Measurements from ENCODE around the gene EFHC1. TPM values are rescaled to one million over a fixed set of nuclear protein-coding genes. Genes with fewer than 3 reads are reported as not detected.

Gene EFHC1
- total RNA-seq, 1 experiment from 2014 or later: 24.6 TPM

DNA sequence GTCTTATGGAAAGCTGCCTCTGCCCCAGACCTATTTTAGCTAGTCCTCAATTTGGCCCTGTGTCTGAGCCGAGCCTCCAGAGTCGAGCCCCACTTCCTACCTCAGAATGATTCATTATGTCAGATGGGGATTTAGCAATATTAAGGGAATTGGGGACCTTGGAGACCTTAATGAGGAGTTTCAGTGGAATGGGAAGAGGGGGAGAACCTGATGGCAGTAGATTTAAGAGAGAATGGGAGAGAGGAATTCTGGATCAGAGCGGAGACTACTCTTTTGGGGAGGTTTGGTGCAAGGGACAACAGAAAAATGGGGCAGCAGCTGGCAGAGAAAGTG, 63.5 kb downstream of the EFHC1 start:
- Histone ChIP-seq H3K36me3 (ENCODE audit: control insufficient read depth, insufficient read depth, low read length) (no peaks in the 10 kb centered on the region), H3K27me3 (ENCODE audit: control insufficient read depth, insufficient read depth, low read length) (no peaks in the 10 kb centered on the region), H3K27ac (ENCODE audit: low read length) (no peak overlapping the region), H3K9me3 (ENCODE audit: control insufficient read depth, insufficient read depth, low read depth, low read length) (no peaks in the 10 kb centered on the region), H3K4me1 (ENCODE audit: control insufficient read depth, insufficient read depth, low read length) (no peaks in the 10 kb centered on the region), H3K4me3 (ENCODE audit: low read depth in 2 of 2, low read length in 2 of 2) (no peak overlapping the region)
- TF ChIP-seq, protein P1, sequence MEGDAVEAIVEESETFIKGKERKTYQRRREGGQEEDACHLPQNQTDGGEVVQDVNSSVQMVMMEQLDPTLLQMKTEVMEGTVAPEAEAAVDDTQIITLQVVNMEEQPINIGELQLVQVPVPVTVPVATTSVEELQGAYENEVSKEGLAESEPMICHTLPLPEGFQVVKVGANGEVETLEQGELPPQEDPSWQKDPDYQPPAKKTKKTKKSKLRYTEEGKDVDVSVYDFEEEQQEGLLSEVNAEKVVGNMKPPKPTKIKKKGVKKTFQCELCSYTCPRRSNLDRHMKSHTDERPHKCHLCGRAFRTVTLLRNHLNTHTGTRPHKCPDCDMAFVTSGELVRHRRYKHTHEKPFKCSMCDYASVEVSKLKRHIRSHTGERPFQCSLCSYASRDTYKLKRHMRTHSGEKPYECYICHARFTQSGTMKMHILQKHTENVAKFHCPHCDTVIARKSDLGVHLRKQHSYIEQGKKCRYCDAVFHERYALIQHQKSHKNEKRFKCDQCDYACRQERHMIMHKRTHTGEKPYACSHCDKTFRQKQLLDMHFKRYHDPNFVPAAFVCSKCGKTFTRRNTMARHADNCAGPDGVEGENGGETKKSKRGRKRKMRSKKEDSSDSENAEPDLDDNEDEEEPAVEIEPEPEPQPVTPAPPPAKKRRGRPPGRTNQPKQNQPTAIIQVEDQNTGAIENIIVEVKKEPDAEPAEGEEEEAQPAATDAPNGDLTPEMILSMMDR (IDR thresholded peaks at IDR 0.05): no peak
- TF ChIP-seq TCF7L2 (IDR thresholded peaks at IDR 0.05; ENCODE audit: low read depth, low read length) (no peak), POLR2AphosphoS5 (IDR thresholded peaks at IDR 0.05; ENCODE audit: low read depth, low read length) (no peak), SIN3A (IDR thresholded peaks at IDR 0.05; ENCODE audit: borderline replicate concordance, insufficient read depth, low read depth, low read length) (no peak)
- TF ChIP-seq, protein P2, sequence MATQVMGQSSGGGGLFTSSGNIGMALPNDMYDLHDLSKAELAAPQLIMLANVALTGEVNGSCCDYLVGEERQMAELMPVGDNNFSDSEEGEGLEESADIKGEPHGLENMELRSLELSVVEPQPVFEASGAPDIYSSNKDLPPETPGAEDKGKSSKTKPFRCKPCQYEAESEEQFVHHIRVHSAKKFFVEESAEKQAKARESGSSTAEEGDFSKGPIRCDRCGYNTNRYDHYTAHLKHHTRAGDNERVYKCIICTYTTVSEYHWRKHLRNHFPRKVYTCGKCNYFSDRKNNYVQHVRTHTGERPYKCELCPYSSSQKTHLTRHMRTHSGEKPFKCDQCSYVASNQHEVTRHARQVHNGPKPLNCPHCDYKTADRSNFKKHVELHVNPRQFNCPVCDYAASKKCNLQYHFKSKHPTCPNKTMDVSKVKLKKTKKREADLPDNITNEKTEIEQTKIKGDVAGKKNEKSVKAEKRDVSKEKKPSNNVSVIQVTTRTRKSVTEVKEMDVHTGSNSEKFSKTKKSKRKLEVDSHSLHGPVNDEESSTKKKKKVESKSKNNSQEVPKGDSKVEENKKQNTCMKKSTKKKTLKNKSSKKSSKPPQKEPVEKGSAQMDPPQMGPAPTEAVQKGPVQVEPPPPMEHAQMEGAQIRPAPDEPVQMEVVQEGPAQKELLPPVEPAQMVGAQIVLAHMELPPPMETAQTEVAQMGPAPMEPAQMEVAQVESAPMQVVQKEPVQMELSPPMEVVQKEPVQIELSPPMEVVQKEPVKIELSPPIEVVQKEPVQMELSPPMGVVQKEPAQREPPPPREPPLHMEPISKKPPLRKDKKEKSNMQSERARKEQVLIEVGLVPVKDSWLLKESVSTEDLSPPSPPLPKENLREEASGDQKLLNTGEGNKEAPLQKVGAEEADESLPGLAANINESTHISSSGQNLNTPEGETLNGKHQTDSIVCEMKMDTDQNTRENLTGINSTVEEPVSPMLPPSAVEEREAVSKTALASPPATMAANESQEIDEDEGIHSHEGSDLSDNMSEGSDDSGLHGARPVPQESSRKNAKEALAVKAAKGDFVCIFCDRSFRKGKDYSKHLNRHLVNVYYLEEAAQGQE (IDR thresholded peaks at IDR 0.05; ENCODE audit: insufficient read depth in 1 of 2, low read depth in 2 of 2, low read length in 1 of 2): no peak
- ChIA-PET POLR2A (interaction anchor here (1.0 kb wide), 1 partner anchor 15 kb away, joined by 3 read pairs; no protein-coding TSS in a partner anchor), CTCF (no interaction called here)
- DNase-seq (ENCODE audit: low read depth, low spot score): no peak
- no peak for ATAC-seq
- in situ Hi-C loops (cut with HindIII; ENCODE audit: low pct_unique_long_range_greater_than_20kb, low sequenced_read_pairs): no loop called here
- intact Hi-C loops (cut with micrococcal nuclease; ENCODE audit: unreplicated experiment): no loop called here
- BruUV-seq (replicated peaks): no TSS peak

- TF ChIP-seq, protein P2 (IDR thresholded peaks at IDR 0.05; ENCODE audit: insufficient read depth in 1 of 2, low read depth in 2 of 2, low read length in 1 of 2): no peak
- TF ChIP-seq, protein P1 (IDR thresholded peaks at IDR 0.05): no peak
- TF ChIP-seq TCF7L2 (IDR thresholded peaks at IDR 0.05; ENCODE audit: low read depth, low read length): no peak
- TF ChIP-seq POLR2AphosphoS5 (IDR thresholded peaks at IDR 0.05; ENCODE audit: low read depth, low read length): no peak
- no peak for TF ChIP-seq SIN3A (IDR thresholded peaks at IDR 0.05; ENCODE audit: borderline replicate concordance, insufficient read depth, low read depth, low read length)
- Histone ChIP-seq H3K4me1 (ENCODE audit: control insufficient read depth, insufficient read depth, low read length) (no peaks in the 10 kb centered on the region), H3K9me3 (ENCODE audit: control insufficient read depth, insufficient read depth, low read depth, low read length) (no peaks in the 10 kb centered on the region), H3K27me3 (ENCODE audit: control insufficient read depth, insufficient read depth, low read length) (no peaks in the 10 kb centered on the region), H3K4me3 (ENCODE audit: low read depth in 2 of 2, low read length in 2 of 2) (no peak overlapping the region), H3K27ac (ENCODE audit: low read length) (no peak overlapping the region), H3K36me3 (ENCODE audit: control insufficient read depth, insufficient read depth, low read length) (no peaks in the 10 kb centered on the region)
- in situ Hi-C loops (cut with HindIII; ENCODE audit: low pct_unique_long_range_greater_than_20kb, low sequenced_read_pairs): no loop called here
- no TSS peak for BruUV-seq (replicated peaks)
- DNase-seq (ENCODE audit: low read depth, low spot score) (no peak), ATAC-seq (no peak)
- intact Hi-C loops (cut with micrococcal nuclease; ENCODE audit: unreplicated experiment): no loop called here
- ChIA-PET CTCF (no interaction called here), POLR2A (no interaction called here)
These were observed 69.7 kb downstream of the EFHC1 start for GRCh38 chr6:52489881-52490280.

Data from Panc1 (cell line).